H9 (cell line): ENCODE results near the gene TMEM235. TPM values are rescaled to one million over a fixed set of nuclear protein-coding genes. Genes with fewer than 3 reads are reported as not detected.

Experiments
- DNase-seq: peaks from one replicate; pipeline ENCODE4 v3.0.0-alpha.2; 2017
- H2AFZ ChIP-seq: one replicate; pipeline ENCODE4 v1.6.1; 2013; ENCODE audit warnings: mild to moderate bottlenecking, low read length, control low read depth, moderate library complexity
- H2AK5ac ChIP-seq: 2 replicates; pipeline ENCODE4 v1.6.1; 2013; ENCODE audit warnings: low read length, control low read depth, mixed read lengths; ENCODE audit not compliant: insufficient read length
- H2BK120ac ChIP-seq: one replicate; pipeline ENCODE4 v1.6.1; 2013; ENCODE audit warnings: low read depth, mild to moderate bottlenecking, low read length, control low read depth, inconsistent platforms; ENCODE audit not compliant: poor library complexity, severe bottlenecking
- H2BK12ac ChIP-seq: 2 replicates; pipeline ENCODE4 v1.6.1; 2013; ENCODE audit warnings: low read length, control low read depth, mixed read lengths, low read depth; ENCODE audit not compliant: insufficient read length
- H2BK15ac ChIP-seq: 2 replicates; pipeline ENCODE4 v1.6.1; 2013; ENCODE audit warnings: low read depth, low read length, control low read depth
- H2BK20ac ChIP-seq: one replicate; pipeline ENCODE4 v1.6.1; 2013; ENCODE audit warnings: low read depth, mild to moderate bottlenecking, low read length, control low read depth, inconsistent platforms; ENCODE audit not compliant: poor library complexity, severe bottlenecking
- H2BK5ac ChIP-seq: 2 replicates; pipeline ENCODE4 v1.6.1; 2013; ENCODE audit warnings: low read length, control low read depth, mixed read lengths; ENCODE audit not compliant: insufficient read length
- H3K14ac ChIP-seq: 2 replicates; pipeline ENCODE4 v1.6.1; 2013; ENCODE audit warnings: low read length, control low read depth; ENCODE audit not compliant: insufficient read depth
- H3K18ac ChIP-seq: 2 replicates; pipeline ENCODE4 v1.6.1; 2013; ENCODE audit warnings: low read depth, mild to moderate bottlenecking, mixed read lengths, low read length, control low read depth; ENCODE audit not compliant: insufficient read length
- H3K23ac ChIP-seq: 2 replicates; pipeline ENCODE4 v1.6.1; 2013; ENCODE audit warnings: low read length, control low read depth, mixed read lengths, low read depth; ENCODE audit not compliant: insufficient read length
- H3K23me2 ChIP-seq: 2 replicates; pipeline ENCODE4 v1.6.1; 2013; ENCODE audit warnings: low read depth, mild to moderate bottlenecking, mixed read lengths, low read length, control low read depth; ENCODE audit not compliant: insufficient read length, poor library complexity, severe bottlenecking
- H3K27ac ChIP-seq: 2 replicates; pipeline ENCODE4 v1.5.1; 2013; ENCODE audit warnings: low read length, control low read depth, mixed read lengths, low read depth; ENCODE audit not compliant: insufficient read length
- H3K27me3 ChIP-seq: 2 replicates; pipeline ENCODE4 v1.6.1; 2013; ENCODE audit warnings: low read length, control low read depth, inconsistent platforms; ENCODE audit not compliant: insufficient read depth
- H3K4ac ChIP-seq: 2 replicates; pipeline ENCODE4 v1.6.1; 2013; ENCODE audit warnings: low read depth, mild to moderate bottlenecking, control low read depth, inconsistent platforms, low read length, moderate library complexity
- H3K4me1 ChIP-seq: 2 replicates; pipeline ENCODE4 v1.6.1; 2013; ENCODE audit warnings: low read length, control low read depth, inconsistent platforms; ENCODE audit not compliant: insufficient read depth
- H3K4me2 ChIP-seq: 2 replicates; pipeline ENCODE4 v1.6.1; 2013; ENCODE audit warnings: low read length, control low read depth, mixed read lengths; ENCODE audit not compliant: insufficient read length, insufficient read depth
- H3K56ac ChIP-seq: 2 replicates; pipeline ENCODE4 v1.6.1; 2013; ENCODE audit warnings: low read depth, mild to moderate bottlenecking, mixed read lengths, low read length, control low read depth; ENCODE audit not compliant: insufficient read length
- H3K79me1 ChIP-seq: 2 replicates; pipeline ENCODE4 v1.6.1; 2013; ENCODE audit warnings: low read depth, mild to moderate bottlenecking, moderate library complexity, low read length, control low read depth, inconsistent platforms; ENCODE audit not compliant: insufficient read depth, poor library complexity, severe bottlenecking
- H3K79me2 ChIP-seq: 2 replicates; pipeline ENCODE4 v1.6.1; 2013; ENCODE audit warnings: low read length, control low read depth, inconsistent platforms; ENCODE audit not compliant: insufficient read depth
- H3K9ac ChIP-seq: 2 replicates; pipeline ENCODE4 v1.6.1; 2013; ENCODE audit warnings: low read length, control low read depth, mixed read lengths; ENCODE audit not compliant: insufficient read length; ENCODE audit errors: extremely low read depth
- H3K9me3 ChIP-seq: one replicate; pipeline ENCODE4 v1.6.1; 2013; ENCODE audit warnings: low read depth, low read length, inconsistent platforms; ENCODE audit not compliant: control insufficient read depth
- H3T11ph ChIP-seq: one replicate; pipeline ENCODE4 v1.6.1; 2013; ENCODE audit warnings: mild to moderate bottlenecking, low read length, control low read depth, inconsistent platforms
- H4K20me1 ChIP-seq: one replicate; pipeline ENCODE4 v1.6.1; 2013; ENCODE audit not compliant: control insufficient read depth, insufficient read length, insufficient read depth
- H4K5ac ChIP-seq: 2 replicates; pipeline ENCODE4 v1.6.1; 2013; ENCODE audit warnings: low read depth, mild to moderate bottlenecking, mixed read lengths, low read length, control low read depth; ENCODE audit not compliant: insufficient read length
- H4K8ac ChIP-seq: replicated peaks from 2 replicates; pipeline ENCODE4 v1.6.1; 2013; ENCODE audit warnings: low read length, control low read depth, mixed read lengths, low read depth; ENCODE audit not compliant: insufficient read length
- H4K91ac ChIP-seq: 2 replicates; pipeline ENCODE4 v1.6.1; 2013; ENCODE audit warnings: low read depth, mild to moderate bottlenecking, moderate library complexity, mixed read lengths, low read length, control low read depth; ENCODE audit not compliant: insufficient read length
- H3K27ac Mint-ChIP-seq, 3 experiments: 2 replicates in 2 of 3; 3 replicates in 1 of 3; pipeline ENCODE4 v1.8.0; 2020 to 2021; ENCODE audit warnings: mixed read lengths in 3 of 3, mild to moderate bottlenecking in 1 of 3, moderate library complexity in 1 of 3
- H3K27me3 Mint-ChIP-seq: 2 replicates; pipeline ENCODE4 v1.8.0; 2021; ENCODE audit warnings: low read depth, mild to moderate bottlenecking, moderate library complexity, mixed read lengths
- H3K36me3 Mint-ChIP-seq, 3 experiments: 2 replicates in 2 of 3; 3 replicates in 1 of 3; pipeline ENCODE4 v1.8.0; 2020 to 2021; ENCODE audit warnings: low read depth in 3 of 3, mixed read lengths in 3 of 3; ENCODE audit not compliant: insufficient read depth in 1 of 3
- H3K4me1 Mint-ChIP-seq, 2 experiments: 2 replicates each; pipeline ENCODE4 v1.8.0; 2020; ENCODE audit warnings: mixed read lengths in 2 of 2
- H3K4me3 Mint-ChIP-seq, 2 experiments: 2 replicates in 1 of 2; 3 replicates in 1 of 2; pipeline ENCODE4 v1.8.0; 2020 to 2021; ENCODE audit warnings: mild to moderate bottlenecking in 2 of 2, mixed read lengths in 2 of 2, moderate library complexity in 1 of 2
- H3K9me3 Mint-ChIP-seq, 2 experiments: 2 replicates in 1 of 2; 3 replicates in 1 of 2; pipeline ENCODE4 v1.8.0; 2020; ENCODE audit warnings: mild to moderate bottlenecking in 2 of 2, mixed read lengths in 2 of 2, moderate library complexity in 1 of 2
- CTCF ChIP-seq: fragments of 200-600 bp; sonication (generic); conservative IDR thresholded peaks from 3 replicates; pipeline ENCODE4 v1.8.0; 2021; ENCODE audit warnings: antibody characterized with exemption, mild to moderate bottlenecking
- WGBS: extraction: QIAGEN DNeasy Blood & Tissue Kit; methylation state at CpG from one replicate; pipeline ENCODE4 v1.1.7; 2013; ENCODE audit warnings: missing lambda C conversion rate, low lambda C conversion rate, mixed read lengths; ENCODE audit not compliant: insufficient read length; ENCODE audit errors: extremely low coverage; 5-methylcytosine and 5-hydroxymethylcytosine counted together
- total RNA-seq: library from RNA; stranded (reverse); gene quantifications from 2 replicates; pipeline ENCODE4 v1.2.1, GENCODE V29; 2021

Gene TMEM235
- total RNA-seq, 1 experiment from 2014 or later: 0.28 TPM

GRCh38 chr17:78259192-78259554, 27.7 kb downstream of the TMEM235 start:
- Histone ChIP-seq H3K79me1 (no peaks in the 10 kb centered on the region), H3K4ac (no peak overlapping the region), H3K27me3 (no peaks in the 10 kb centered on the region), H2AK5ac (no peak overlapping the region), H3K4me1 (peaks cover 3% of the 10 kb centered on the region; the same call in 1 of the 2 replicates), H3K9ac (no peak overlapping the region), H3K9me3 (no peaks in the 10 kb centered on the region), H3K27ac (no peak overlapping the region), H3K23ac (no peak overlapping the region), H4K5ac (no peak overlapping the region), H2BK5ac (no peak overlapping the region), H4K20me1 (no peaks in the 10 kb centered on the region), H3T11ph (no peak overlapping the region), H2BK12ac (no peak overlapping the region), H2BK15ac (no peak overlapping the region), H3K23me2 (no peaks in the 10 kb centered on the region), H3K4me2 (no peak overlapping the region), H3K56ac (no peak overlapping the region), H2BK20ac (no peak overlapping the region), H2AFZ (no peak overlapping the region), H3K79me2 (no peaks in the 10 kb centered on the region), H4K91ac (no peak overlapping the region), H2BK120ac (no peak overlapping the region), H4K8ac (no peak overlapping the region), H3K14ac (no peak overlapping the region), H3K18ac (no peak overlapping the region)
- WGBS: no CpG with 5 or more reads among the region's 10 CpGs
- Mint-ChIP-seq H3K27ac (no peak overlapping the region), H3K4me3 (no peak overlapping the region), H3K4me1 (peaks cover 11 to 31% of the 10 kb centered on the region in 2 experiments), H3K27me3 (peaks cover 1% of the 10 kb centered on the region; the same call in 1 of the 2 replicates), H3K9me3 (peaks cover 0 to 3% of the 10 kb centered on the region in 2 experiments; a peak in 1 of 5 replicates), H3K36me3 (no peaks in the 10 kb centered on the region)
- no peak for TF ChIP-seq CTCF
- DNase-seq: peak; percentile 35
